Measurements from ENCODE around the gene PDZK1IP1.
A peak's percentile ranks its signal among the peaks of the same experiment; 100 is the strongest.

Gene PDZK1IP1

DNA sequence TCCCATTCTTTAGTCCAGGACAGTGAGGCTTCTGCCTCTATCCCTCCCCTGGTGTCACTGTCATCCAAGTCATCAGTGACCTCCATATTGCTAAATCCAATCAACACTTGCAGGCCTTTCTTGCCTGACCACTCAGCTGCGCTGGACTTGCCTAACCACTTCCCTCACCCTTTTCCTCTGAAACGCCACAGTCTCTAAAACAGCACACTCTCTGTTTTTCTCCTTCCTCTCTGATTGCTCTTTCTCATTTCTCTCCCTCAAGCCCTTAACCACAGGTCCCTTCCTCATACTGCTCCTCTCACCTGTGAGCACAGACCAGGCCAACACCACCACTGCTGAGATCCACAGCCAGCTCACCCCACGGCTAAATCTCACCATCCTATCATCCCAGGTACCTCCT lies 24.7 kb upstream of the PDZK1IP1 start:
- DNase-seq (ENCODE audit: low read depth) = no peak
- TF ChIP-seq, protein P1, sequence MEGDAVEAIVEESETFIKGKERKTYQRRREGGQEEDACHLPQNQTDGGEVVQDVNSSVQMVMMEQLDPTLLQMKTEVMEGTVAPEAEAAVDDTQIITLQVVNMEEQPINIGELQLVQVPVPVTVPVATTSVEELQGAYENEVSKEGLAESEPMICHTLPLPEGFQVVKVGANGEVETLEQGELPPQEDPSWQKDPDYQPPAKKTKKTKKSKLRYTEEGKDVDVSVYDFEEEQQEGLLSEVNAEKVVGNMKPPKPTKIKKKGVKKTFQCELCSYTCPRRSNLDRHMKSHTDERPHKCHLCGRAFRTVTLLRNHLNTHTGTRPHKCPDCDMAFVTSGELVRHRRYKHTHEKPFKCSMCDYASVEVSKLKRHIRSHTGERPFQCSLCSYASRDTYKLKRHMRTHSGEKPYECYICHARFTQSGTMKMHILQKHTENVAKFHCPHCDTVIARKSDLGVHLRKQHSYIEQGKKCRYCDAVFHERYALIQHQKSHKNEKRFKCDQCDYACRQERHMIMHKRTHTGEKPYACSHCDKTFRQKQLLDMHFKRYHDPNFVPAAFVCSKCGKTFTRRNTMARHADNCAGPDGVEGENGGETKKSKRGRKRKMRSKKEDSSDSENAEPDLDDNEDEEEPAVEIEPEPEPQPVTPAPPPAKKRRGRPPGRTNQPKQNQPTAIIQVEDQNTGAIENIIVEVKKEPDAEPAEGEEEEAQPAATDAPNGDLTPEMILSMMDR (IDR thresholded peaks at IDR 0.05; ENCODE audit: low read length, missing control alignments) = no peak
- H3K4me3 ChIP-seq (replicated peaks; ENCODE audit: low read depth, low read length) = no peak overlapping the region

DNA sequence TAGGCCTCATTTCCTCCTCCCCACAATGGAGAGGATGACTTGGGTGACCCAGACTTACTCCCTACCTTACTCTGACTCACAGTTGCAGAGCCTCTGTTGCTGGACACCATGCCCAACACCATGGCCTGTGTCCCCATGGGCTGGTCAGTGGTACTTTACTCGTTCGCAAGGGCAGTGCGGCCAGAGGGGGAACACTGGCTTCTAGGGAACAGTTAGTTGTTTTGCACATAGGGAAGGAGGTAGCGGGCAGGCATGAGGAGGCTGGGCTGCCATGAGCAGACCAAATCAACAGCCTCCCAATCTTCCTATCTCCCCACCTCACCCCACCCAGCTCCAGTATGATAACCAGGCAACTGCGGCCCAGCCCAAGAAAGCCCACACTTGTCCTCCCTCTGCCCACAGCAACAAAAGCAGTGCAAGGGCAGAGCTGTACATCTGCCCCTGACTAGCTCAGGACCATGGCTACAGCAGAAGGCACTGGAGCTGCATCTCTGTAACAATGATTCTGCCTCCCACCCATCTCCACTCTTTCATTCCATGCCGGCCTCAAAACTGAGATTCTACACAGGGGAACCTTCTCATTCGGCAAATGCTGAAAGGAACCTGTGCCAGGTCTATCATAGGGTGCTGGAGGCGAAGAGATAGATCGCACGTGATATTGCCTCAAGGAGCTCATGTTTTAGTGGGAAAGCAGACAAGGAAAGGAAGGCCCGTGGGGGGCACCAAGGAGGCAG lies 23.6 kb upstream of the PDZK1IP1 start:
- TF ChIP-seq, protein P1 (IDR thresholded peaks at IDR 0.05; ENCODE audit: low read length, missing control alignments) = no peak
- no peak overlapping the region for H3K4me3 ChIP-seq (replicated peaks; ENCODE audit: low read depth, low read length)
- DNase-seq (ENCODE audit: low read depth) = no peak

DNA sequence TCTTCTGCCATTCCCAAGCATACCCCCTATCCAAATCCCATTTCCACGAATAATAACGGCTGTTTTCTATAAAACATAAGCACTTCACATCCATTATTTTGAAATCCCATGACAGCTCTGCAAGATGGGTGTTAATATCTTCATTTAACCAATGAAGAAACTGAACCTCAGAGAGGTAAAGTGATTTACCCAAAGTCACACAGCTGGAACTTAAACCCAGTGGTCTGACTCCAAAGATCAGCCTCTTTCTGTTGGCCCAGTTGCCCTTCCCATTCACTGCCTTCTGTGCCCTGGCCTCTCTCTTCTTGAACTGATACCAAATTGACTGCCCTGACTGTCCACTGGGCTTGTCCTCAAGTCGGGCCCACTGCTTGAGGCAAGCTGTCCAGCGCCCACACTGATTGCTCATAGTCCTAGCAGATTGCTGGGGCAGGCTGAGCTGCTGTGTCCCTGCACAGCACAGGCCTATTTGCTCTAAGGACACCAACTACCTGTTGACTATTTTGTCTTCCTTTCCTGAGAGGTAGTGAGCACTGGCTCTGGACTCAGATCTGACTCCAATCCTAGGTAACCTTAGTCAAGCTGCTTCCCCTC lies 22.9 kb upstream of the PDZK1IP1 start:
- no peak overlapping the region for H3K4me3 ChIP-seq (replicated peaks; ENCODE audit: low read depth, low read length)
- DNase-seq (ENCODE audit: low read depth) = no peak
- TF ChIP-seq, protein P1 (IDR thresholded peaks at IDR 0.05; ENCODE audit: low read length, missing control alignments) = no peak

DNA sequence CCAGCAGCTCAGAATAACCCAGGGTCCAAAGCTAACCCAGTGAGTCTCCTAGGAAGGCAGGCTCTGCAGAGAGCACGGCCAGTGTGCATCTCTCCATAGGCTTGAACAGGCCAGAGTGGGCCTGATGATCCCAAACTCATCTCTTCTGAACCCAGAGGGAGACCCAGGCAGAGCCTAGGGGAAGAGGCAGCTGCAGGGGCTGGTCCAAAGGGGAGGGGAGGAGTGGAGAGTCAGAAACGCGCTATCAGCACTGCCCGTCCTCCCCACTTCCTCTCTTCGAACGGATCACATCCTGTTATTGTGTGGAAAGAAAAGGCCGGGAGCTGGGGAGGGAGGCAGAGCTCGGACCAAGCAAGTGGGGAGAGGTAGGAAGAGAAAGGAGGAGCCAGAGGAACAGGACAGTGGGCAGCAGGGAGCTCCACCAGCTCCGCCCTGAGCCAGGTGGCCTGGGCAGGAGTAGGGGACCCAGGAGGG lies 22.0 kb upstream of the PDZK1IP1 start:
- H3K4me3 ChIP-seq (replicated peaks; ENCODE audit: low read depth, low read length) = no peak overlapping the region
- TF ChIP-seq, protein P1 (IDR thresholded peaks at IDR 0.05; ENCODE audit: low read length, missing control alignments) = no peak

DNA sequence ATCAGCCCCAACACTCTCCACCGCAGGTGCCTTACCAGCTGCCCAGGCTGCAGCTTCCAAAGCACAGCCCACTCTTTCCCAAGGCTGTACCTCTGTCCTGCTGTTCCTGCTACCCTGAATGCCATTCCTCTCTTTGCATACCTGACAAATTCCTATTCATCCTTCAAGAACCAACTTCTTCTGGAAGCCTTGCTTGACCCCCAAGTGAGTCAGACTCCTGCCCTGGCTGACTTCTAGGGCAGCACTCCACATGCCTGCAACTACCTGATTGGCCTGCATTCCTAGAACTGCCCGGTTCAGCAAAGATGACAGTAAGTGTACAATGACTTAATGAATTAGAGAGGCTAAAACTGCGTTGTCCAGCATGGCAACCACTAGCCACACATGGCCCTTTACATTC lies 20.8 kb upstream of the PDZK1IP1 start:
- DNase-seq (ENCODE audit: low read depth) = no peak
- TF ChIP-seq, protein P1 (IDR thresholded peaks at IDR 0.05; ENCODE audit: low read length, missing control alignments) = no peak
- no peak overlapping the region for H3K4me3 ChIP-seq (replicated peaks; ENCODE audit: low read depth, low read length)

More for the DNA sequence above, 22.0 kb upstream of the PDZK1IP1 start:
- peak; percentile 86 for DNase-seq (ENCODE audit: low read depth)

DNA sequence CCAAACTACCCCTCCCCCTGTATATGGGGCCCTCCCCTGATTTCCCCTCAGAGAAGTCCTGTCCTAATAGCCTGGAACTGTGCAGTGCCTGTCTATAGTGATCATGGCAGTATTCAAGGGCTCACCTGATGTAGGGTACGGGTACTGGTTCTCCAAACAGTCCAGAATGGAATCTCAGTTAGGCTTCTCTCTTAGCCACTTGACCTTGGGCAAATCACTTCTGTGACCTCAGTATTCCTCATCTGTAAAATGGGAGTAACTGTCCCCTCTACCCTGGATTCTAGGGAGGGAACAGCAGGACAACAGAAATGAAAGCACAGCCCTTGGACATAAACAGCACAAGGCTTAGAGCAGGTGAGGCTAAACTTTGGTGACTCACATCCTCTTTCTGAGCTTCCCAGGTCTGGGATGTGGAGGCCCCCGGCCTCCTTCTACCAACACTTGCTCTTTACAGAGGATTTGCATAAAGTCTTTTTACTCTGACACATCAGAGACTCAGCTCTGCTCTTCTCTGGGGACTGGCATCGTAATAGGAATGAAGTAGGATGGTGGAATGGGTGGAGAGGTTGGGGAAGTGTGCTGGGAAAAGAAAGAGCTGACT lies 20.0 kb upstream of the PDZK1IP1 start:
- H3K4me3 ChIP-seq (replicated peaks; ENCODE audit: low read depth, low read length) = no peak overlapping the region
- TF ChIP-seq, protein P1 (IDR thresholded peaks at IDR 0.05; ENCODE audit: low read length, missing control alignments) = no peak
- DNase-seq (ENCODE audit: low read depth) = no peak
